ENCODE data around the gene ACTR8. TPM values are rescaled to one million over a fixed set of nuclear protein-coding genes. Genes with fewer than 3 reads are reported as not detected.

Gene ACTR8
- polyA plus RNA-seq, 3 donors: 36.5 to 44.0 (median 41.9) TPM

- no peak for DNase-seq (ENCODE audit: low read depth in 3 of 3, low spot score in 2 of 3)
These were observed 64.1 kb downstream of the ACTR8 start for GRCh38 chr3:53817809-53818208.

- DNase-seq (ENCODE audit: low read depth in 3 of 3, low spot score in 2 of 3): no peak
These were observed 64.7 kb downstream of the ACTR8 start for GRCh38 chr3:53817211-53817610.

Other genes with a start within 250 kb of the ACTR8 start
- 1 to 10 TPM; 6.7 to 9.1 (median 8.8) TPM for gene CHDH, start 35.7 kb downstream of the ACTR8 start, polyA plus RNA-seq (ENCODE audit: insufficient read length in 3 of 3)
- gene IL17RB, start 35.6 kb downstream of the ACTR8 start, polyA plus RNA-seq (ENCODE audit: insufficient read length in 3 of 3): 10 to 100 TPM; 14.2 to 17.3 (median 15.4) TPM
- gene SELENOK, start 9.7 kb upstream of the ACTR8 start, polyA plus RNA-seq (ENCODE audit: insufficient read length in 3 of 3): 10 to 100 TPM; 78.9 to 88.2 (median 84.7) TPM
- gene CACNA2D3, start 240.4 kb upstream of the ACTR8 start, polyA plus RNA-seq (ENCODE audit: insufficient read length in 3 of 3): 1 to 10 TPM; 1.4 to 1.8 (median 1.6) TPM